NCI-H1092 (cell line): ENCODE data around the gene LIMS1.

Source experiments
- DNase-seq: peaks from one replicate; lab custom pipeline; 2025; lab: John Stamatoyannopoulos, UW

Gene LIMS1

GRCh38 chr2:108615480-108616090 is 81.3 kb downstream of the LIMS1 start:
- no peak for DNase-seq

GRCh38 chr2:108616318-108616717 is 82.0 kb downstream of the LIMS1 start:
- DNase-seq, result no peak

- peak; percentile 75 for DNase-seq
These were observed 82.5 kb downstream of the LIMS1 start for GRCh38 chr2:108616751-108617161.

GRCh38 chr2:108617617-108618016 is 83.3 kb downstream of the LIMS1 start:
- DNase-seq, result no peak

GRCh38 chr2:108619925-108620620 is 85.8 kb downstream of the LIMS1 start:
- DNase-seq, result no peak

GRCh38 chr2:108620656-108621055 is 86.4 kb downstream of the LIMS1 start:
- DNase-seq, result no peak

GRCh38 chr2:108621087-108621559 is 86.9 kb downstream of the LIMS1 start:
- peak; percentile 52 for DNase-seq

- no peak for DNase-seq
These were observed 87.7 kb downstream of the LIMS1 start for GRCh38 chr2:108621687-108622681.

- no peak for DNase-seq
These were observed 89.3 kb downstream of the LIMS1 start for GRCh38 chr2:108623616-108624015.

- DNase-seq, result no peak
These were observed 91.0 kb downstream of the LIMS1 start for GRCh38 chr2:108625186-108625827.

- no peak for DNase-seq
These were observed 91.5 kb downstream of the LIMS1 start for GRCh38 chr2:108625828-108626195.

- DNase-seq, result no peak
These were observed 92.7 kb downstream of the LIMS1 start for GRCh38 chr2:108626995-108627394.

- no peak for DNase-seq
These were observed 93.8 kb downstream of the LIMS1 start for GRCh38 chr2:108627911-108628567.

- no peak for DNase-seq
These were observed 94.7 kb downstream of the LIMS1 start for GRCh38 chr2:108628936-108629335.

- DNase-seq, result no peak
These were observed 95.1 kb downstream of the LIMS1 start for GRCh38 chr2:108629417-108629816.

GRCh38 chr2:108630567-108631405 is 96.5 kb downstream of the LIMS1 start:
- no peak for DNase-seq

- peak; percentile 71 for DNase-seq
These were observed 98.3 kb downstream of the LIMS1 start for GRCh38 chr2:108632332-108633160.

GRCh38 chr2:108633409-108633808 is 99.1 kb downstream of the LIMS1 start:
- DNase-seq, result no peak

GRCh38 chr2:108634011-108634410 is 99.7 kb downstream of the LIMS1 start:
- peak; percentile 81 for DNase-seq
